ENCODE data around the gene ARHGEF6. TPM values are rescaled to one million over a fixed set of nuclear protein-coding genes. Genes with fewer than 3 reads are reported as not detected.

The ARHGEF6 gene
- total RNA-seq, 6 experiments from 2014 or later = 2.8 to 6.1 (median 3.5) TPM

DNA sequence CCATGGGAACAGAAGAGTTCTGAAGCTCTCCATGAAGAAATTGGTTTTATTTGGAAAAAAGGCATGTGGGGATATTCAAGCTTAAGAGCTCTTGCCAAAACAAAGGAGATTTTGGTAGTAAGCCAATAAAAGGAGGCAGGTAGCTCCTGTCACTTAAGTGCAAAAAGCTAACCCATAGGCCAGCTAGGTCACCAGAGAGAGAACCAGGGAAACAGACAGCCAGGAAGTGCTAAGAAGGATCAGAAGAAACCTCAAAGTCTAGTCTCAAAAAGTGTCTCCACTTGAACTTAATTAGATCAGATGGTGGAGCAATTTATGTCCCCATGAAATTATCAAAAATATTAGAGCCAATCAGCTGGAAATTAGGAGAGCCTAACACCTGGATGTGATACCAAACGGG, 83.6 kb downstream of the ARHGEF6 start:
- Histone ChIP-seq H3K27me3 (no peaks in the 10 kb centered on the region), H3K4me3 (no peak overlapping the region), H3K4me1 (no peaks in the 10 kb centered on the region), H3K36me3 (no peaks in the 10 kb centered on the region), H3K27ac (no peak overlapping the region), H3K9me3 (no peaks in the 10 kb centered on the region)
- intact Hi-C loops (cut with DNase I) = no loop called here
- WGBS (ENCODE audit: insufficient coverage, low coverage, low lambda C conversion rate, missing lambda C conversion rate) = 39% methylated on average over 1 of the region's 1 CpG
- ATAC-seq (no peak), DNase-seq (no peak)
- no peak for TF ChIP-seq POLR2A (IDR thresholded peaks at IDR 0.05)
- TF ChIP-seq, protein P1, sequence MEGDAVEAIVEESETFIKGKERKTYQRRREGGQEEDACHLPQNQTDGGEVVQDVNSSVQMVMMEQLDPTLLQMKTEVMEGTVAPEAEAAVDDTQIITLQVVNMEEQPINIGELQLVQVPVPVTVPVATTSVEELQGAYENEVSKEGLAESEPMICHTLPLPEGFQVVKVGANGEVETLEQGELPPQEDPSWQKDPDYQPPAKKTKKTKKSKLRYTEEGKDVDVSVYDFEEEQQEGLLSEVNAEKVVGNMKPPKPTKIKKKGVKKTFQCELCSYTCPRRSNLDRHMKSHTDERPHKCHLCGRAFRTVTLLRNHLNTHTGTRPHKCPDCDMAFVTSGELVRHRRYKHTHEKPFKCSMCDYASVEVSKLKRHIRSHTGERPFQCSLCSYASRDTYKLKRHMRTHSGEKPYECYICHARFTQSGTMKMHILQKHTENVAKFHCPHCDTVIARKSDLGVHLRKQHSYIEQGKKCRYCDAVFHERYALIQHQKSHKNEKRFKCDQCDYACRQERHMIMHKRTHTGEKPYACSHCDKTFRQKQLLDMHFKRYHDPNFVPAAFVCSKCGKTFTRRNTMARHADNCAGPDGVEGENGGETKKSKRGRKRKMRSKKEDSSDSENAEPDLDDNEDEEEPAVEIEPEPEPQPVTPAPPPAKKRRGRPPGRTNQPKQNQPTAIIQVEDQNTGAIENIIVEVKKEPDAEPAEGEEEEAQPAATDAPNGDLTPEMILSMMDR (IDR thresholded peaks at IDR 0.05) = no peak

DNA sequence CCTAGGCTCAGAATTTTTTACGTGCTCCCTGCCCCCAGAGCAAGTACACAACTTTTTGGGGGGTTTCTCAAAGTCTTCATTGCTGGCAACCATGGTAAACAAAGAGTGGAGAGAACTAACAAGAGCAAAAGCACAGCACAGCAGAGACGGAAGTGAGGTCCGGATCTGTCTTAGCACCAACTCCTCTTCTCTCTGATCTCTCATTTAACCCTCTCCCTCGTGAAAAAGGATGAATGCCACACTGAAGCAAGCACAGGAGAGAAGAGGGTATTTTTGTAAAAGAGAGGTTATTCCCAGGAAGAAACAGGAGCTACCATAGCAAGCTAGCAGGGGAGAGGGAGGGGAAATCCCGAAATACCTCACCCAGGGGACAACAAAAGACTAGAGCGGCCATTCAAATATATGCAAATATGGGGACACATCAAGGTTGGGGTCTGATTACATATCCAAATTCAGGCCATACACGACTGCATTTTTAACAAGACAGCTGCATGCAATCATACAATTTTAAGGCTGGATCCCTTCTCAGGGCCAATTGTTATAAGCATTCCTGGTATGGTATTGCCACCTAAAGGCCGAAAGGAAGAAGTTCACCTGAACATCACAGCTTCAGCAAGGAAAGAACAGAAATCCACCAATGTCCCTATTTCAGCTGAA, 86.2 kb downstream of the ARHGEF6 start:
- no peaks in the 10 kb centered on the region for H3K4me1 ChIP-seq
- H3K36me3 ChIP-seq = no peaks in the 10 kb centered on the region
- H3K27ac ChIP-seq = no peak overlapping the region
- no peaks in the 10 kb centered on the region for H3K27me3 ChIP-seq
- ATAC-seq = peak; percentile 63 to 82 (median 80)
- no peak overlapping the region for H3K4me3 ChIP-seq
- 32% methylated on average over 8 of the region's 8 CpGs for WGBS (ENCODE audit: insufficient coverage, low coverage, low lambda C conversion rate, missing lambda C conversion rate)
- no peaks in the 10 kb centered on the region for H3K9me3 ChIP-seq
- intact Hi-C loops (cut with DNase I) = no loop called here
- TF ChIP-seq, protein P1 (IDR thresholded peaks at IDR 0.05) = peak; percentile 54 to 71 (median 69)
- TF ChIP-seq POLR2A (IDR thresholded peaks at IDR 0.05) = no peak
- no peak for DNase-seq

DNA sequence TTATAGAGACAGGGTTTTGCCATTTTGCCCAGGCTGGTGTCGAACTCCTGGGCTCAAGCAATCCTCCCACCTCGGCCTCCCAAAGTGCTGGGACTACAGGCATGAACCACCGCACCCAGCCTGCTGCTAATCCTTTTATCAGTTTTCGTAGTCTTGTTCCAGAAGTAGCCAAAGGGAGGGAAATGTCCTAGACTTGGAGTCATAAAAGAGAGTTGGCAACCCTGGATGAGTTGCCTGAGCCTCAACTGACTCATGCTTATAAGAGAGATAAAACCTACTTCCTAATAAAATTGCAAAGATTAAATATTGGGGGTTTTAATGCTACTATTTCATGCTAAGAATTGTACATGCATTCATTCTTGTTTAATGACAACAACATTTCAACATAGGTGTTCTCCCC, 88.5 kb downstream of the ARHGEF6 start:
- Histone ChIP-seq H3K27ac (no peak overlapping the region), H3K27me3 (no peaks in the 10 kb centered on the region), H3K4me1 (no peaks in the 10 kb centered on the region), H3K9me3 (no peaks in the 10 kb centered on the region), H3K4me3 (no peak overlapping the region), H3K36me3 (no peaks in the 10 kb centered on the region)
- TF ChIP-seq, protein P1 (IDR thresholded peaks at IDR 0.05) = no peak
- TF ChIP-seq POLR2A (IDR thresholded peaks at IDR 0.05) = no peak
- ATAC-seq (no peak), DNase-seq (no peak)
- WGBS (ENCODE audit: insufficient coverage, low coverage, low lambda C conversion rate, missing lambda C conversion rate) = 24% methylated on average over 2 of the region's 4 CpGs
- intact Hi-C loops (cut with DNase I) = no loop called here

DNA sequence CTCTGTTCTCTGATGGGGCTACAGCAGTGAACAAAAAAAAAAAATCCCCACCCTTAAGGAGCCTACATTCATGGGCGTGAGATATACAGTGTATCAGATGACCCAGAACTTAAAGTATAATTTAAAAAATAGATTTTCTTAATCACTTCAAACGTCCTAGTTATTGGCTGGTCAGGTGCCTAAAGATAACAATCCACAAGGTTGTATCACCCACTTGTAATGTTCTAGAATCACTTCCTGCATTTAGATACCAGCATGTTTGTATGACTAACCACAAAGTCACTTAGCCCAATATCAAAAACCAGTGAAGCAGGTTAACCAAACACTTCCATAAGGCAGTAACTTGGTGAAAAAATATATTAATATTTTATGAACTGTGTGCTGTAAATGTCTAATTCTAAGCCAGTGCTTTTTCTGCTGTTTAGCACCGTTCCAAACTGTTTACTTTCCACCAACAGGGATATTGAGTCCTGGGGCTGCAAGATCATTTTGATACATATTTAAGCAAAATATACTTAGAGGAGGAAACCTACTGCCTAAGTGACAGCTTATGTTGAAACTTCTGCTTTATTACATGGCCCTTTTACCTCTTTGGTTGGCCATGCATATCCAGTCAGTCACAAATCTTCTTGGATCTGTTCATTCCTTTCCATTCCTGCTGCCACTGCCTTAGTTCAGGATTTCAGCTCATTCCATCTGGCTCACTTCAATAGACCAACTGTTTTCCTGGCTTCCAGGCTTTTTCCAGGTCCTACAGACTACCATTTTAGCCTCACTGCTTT, 89.5 kb downstream of the ARHGEF6 start:
- no peaks in the 10 kb centered on the region for H3K9me3 ChIP-seq
- H3K27ac ChIP-seq = no peak overlapping the region
- intact Hi-C loops (cut with DNase I) = no loop called here
- ATAC-seq (no peak), DNase-seq (no peak)
- no peaks in the 10 kb centered on the region for H3K4me1 ChIP-seq
- no peaks in the 10 kb centered on the region for H3K27me3 ChIP-seq
- 45% methylated on average over 3 of the region's 3 CpGs for WGBS (ENCODE audit: insufficient coverage, low coverage, low lambda C conversion rate, missing lambda C conversion rate)
- TF ChIP-seq, protein P1 (IDR thresholded peaks at IDR 0.05) = no peak
- no peak for TF ChIP-seq POLR2A (IDR thresholded peaks at IDR 0.05)
- no peak overlapping the region for H3K4me3 ChIP-seq
- no peaks in the 10 kb centered on the region for H3K36me3 ChIP-seq

All from right lobe of liver (tissue), 6 donors.